Measurements from ENCODE around the gene HLA-DRA.

DNA sequence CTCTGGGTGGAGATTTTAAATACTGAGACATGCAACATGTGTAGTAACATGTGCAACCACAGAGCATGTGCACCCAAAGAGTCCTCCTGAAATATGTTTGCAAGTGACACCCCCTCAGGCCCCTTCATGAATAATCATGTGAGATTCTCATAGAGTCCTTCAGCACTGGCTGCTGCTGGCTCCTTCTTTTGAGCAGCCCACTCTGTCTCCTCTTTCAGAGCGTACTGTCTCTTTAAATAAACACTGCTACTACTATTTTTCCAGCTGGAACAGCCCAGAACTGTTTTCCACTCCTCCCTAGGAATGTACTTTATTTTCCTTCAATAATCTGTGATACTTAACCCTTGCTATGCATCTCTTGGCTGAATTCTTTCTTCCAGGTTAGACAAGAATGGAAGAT lies 48.4 kb downstream of the HLA-DRA start:
- TF ChIP-seq EZH2 (IDR thresholded peaks at IDR 0.05) = no peak
- TF ChIP-seq, protein P1, sequence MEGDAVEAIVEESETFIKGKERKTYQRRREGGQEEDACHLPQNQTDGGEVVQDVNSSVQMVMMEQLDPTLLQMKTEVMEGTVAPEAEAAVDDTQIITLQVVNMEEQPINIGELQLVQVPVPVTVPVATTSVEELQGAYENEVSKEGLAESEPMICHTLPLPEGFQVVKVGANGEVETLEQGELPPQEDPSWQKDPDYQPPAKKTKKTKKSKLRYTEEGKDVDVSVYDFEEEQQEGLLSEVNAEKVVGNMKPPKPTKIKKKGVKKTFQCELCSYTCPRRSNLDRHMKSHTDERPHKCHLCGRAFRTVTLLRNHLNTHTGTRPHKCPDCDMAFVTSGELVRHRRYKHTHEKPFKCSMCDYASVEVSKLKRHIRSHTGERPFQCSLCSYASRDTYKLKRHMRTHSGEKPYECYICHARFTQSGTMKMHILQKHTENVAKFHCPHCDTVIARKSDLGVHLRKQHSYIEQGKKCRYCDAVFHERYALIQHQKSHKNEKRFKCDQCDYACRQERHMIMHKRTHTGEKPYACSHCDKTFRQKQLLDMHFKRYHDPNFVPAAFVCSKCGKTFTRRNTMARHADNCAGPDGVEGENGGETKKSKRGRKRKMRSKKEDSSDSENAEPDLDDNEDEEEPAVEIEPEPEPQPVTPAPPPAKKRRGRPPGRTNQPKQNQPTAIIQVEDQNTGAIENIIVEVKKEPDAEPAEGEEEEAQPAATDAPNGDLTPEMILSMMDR (IDR thresholded peaks at IDR 0.05) = no peak

Data from neural progenitor cell (in vitro differentiated cells).